Lower lobe of right lung (tissue), 2 donors: ENCODE data around the gene ARHGAP31. TPM values are rescaled to one million over a fixed set of nuclear protein-coding genes. Genes with fewer than 3 reads are reported as not detected.

ENCODE experiments used
- ATAC-seq, 2 donors: fragments of 200-7000 bp; cut with Tn5 transposase; one replicate each; pipeline ENCODE4 v1.9.1; 2020 to 2022; ENCODE audit warnings: mild to moderate bottlenecking in 2 of 2, moderate library complexity in 2 of 2
- DNase-seq: peaks from one replicate; pipeline ENCODE4 v3.0.0-alpha.2; 2020
- H3K27ac ChIP-seq: fragments of 200-600 bp; one replicate; pipeline ENCODE4 v1.8.0; 2022
- H3K27me3 ChIP-seq: fragments of 200-600 bp; one replicate; pipeline ENCODE4 v1.8.0; 2022; ENCODE audit warnings: low read depth
- H3K36me3 ChIP-seq: fragments of 200-600 bp; one replicate; pipeline ENCODE4 v1.8.0; 2022; ENCODE audit warnings: mild to moderate bottlenecking
- H3K4me1 ChIP-seq: fragments of 200-600 bp; one replicate; pipeline ENCODE4 v1.8.0; 2022
- H3K4me3 ChIP-seq: fragments of 200-600 bp; one replicate; pipeline ENCODE4 v1.8.0; 2022; ENCODE audit warnings: mild to moderate bottlenecking
- H3K9me3 ChIP-seq: fragments of 200-600 bp; one replicate; pipeline ENCODE4 v1.8.0; 2022
- CTCF ChIP-seq: fragments of 200-600 bp; IDR thresholded peaks from one replicate; pipeline ENCODE4 v1.8.0; 2022; ENCODE audit warnings: antibody characterized with exemption, mild to moderate bottlenecking
- intact Hi-C: fragments of 100-400 bp; cut with DNase I; formaldehyde crosslinking; loops from one replicate; pipeline ENCODE4 v1.11.0; 2022
- total RNA-seq: library from RNA; stranded (reverse); fragmentation: NEBNext Ultra II Directional; extraction: Animal tissue kit (Norgen Biotek cat#: 25700); gene quantifications from one replicate; pipeline ENCODE4 v1.2.1, GENCODE V29; 2021
- donor health status: DM: no; HTN: yes; CAD: no; lungs with severe emphysema.

The ARHGAP31 gene
- total RNA-seq, 1 donor from 2014 or later: 100 TPM

GRCh38 chr3:119323723-119324085 is 29.5 kb downstream of the ARHGAP31 start:
- Histone ChIP-seq H3K4me3 (peak overlapping the region; percentile 68), H3K27ac (peak overlapping the region; percentile 93), H3K4me1 (peaks cover 65% of the 10 kb centered on the region), H3K36me3 (no peaks in the 10 kb centered on the region), H3K9me3 (no peaks in the 10 kb centered on the region), H3K27me3 (no peaks in the 10 kb centered on the region)
- TF ChIP-seq CTCF: no peak
- no peak for DNase-seq
- intact Hi-C loops: no loop called here
- no peak for ATAC-seq

DNA sequence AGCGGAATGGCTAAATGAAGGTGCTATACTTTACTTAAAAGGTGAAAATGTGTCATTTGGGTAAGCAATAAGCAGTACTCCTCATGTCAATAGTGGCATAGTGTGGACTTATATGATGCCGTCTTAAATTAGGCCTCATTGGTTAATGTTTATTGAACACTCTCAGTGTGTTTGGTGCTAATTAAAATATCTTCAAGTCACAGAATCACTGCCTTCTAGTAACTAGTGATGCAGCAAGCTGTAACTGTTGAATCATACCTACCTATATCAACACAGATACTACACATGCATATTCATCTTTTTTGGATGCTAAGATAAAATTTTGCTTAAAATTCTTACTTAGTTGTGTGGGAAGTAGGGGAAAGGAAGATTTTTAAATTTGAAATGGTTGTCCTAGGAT is 30.7 kb downstream of the ARHGAP31 start:
- Histone ChIP-seq H3K4me1 (peaks cover 60% of the 10 kb centered on the region), H3K9me3 (no peaks in the 10 kb centered on the region), H3K4me3 (no peak overlapping the region), H3K27me3 (no peaks in the 10 kb centered on the region), H3K36me3 (peaks cover 5% of the 10 kb centered on the region), H3K27ac (no peak overlapping the region)
- intact Hi-C loops: no loop called here
- ATAC-seq (no peak), DNase-seq (no peak)
- no peak for TF ChIP-seq CTCF

DNA sequence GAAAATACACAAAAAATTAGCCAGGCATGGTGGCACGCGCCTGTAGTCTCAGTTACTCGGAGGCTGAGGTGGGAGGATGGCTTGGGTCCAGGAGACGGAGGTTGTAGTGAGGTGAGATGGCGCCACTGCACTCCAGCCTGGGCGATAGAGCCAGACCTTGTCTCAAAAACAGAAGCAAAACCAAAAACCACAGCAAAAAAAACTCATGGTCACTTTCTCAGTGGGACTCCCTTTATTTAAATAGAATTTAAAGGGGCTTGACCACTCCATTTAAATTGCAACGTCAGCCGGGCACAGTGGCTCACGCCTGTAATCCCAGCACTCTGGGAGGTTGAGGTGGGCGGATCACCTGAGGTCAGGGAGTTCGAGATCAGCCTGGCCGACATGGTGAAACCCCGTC is 32.8 kb downstream of the ARHGAP31 start:
- TF ChIP-seq CTCF: no peak
- H3K36me3 ChIP-seq: peaks cover 5% of the 10 kb centered on the region
- intact Hi-C loops: no loop called here
- ATAC-seq (no peak), DNase-seq (no peak)
- no peak overlapping the region for H3K4me3 ChIP-seq
- H3K27ac ChIP-seq: no peak overlapping the region
- no peaks in the 10 kb centered on the region for H3K9me3 ChIP-seq
- no peaks in the 10 kb centered on the region for H3K27me3 ChIP-seq
- H3K4me1 ChIP-seq: peaks cover 59% of the 10 kb centered on the region

- ATAC-seq: peak; percentile 36 to 43
- peaks cover 5% of the 10 kb centered on the region for H3K36me3 ChIP-seq
- H3K27me3 ChIP-seq: no peaks in the 10 kb centered on the region
- intact Hi-C loops: no loop called here
- no peak overlapping the region for H3K4me3 ChIP-seq
- DNase-seq: no peak
- no peak for TF ChIP-seq CTCF
- peaks cover 60% of the 10 kb centered on the region for H3K4me1 ChIP-seq
- no peaks in the 10 kb centered on the region for H3K9me3 ChIP-seq
- H3K27ac ChIP-seq: peak overlapping the region; percentile 39
Measured at GRCh38 chr3:119329551-119329950, 35.4 kb downstream of the ARHGAP31 start.

GRCh38 chr3:119330181-119330580 is 36.0 kb downstream of the ARHGAP31 start:
- no peak for TF ChIP-seq CTCF
- intact Hi-C loops: no loop called here
- DNase-seq (no peak), ATAC-seq (no peak)
- H3K9me3 ChIP-seq: no peaks in the 10 kb centered on the region
- peaks cover 5% of the 10 kb centered on the region for H3K36me3 ChIP-seq
- H3K4me3 ChIP-seq: no peak overlapping the region
- peak overlapping the region; percentile 39 for H3K27ac ChIP-seq
- no peaks in the 10 kb centered on the region for H3K27me3 ChIP-seq
- peaks cover 60% of the 10 kb centered on the region for H3K4me1 ChIP-seq

DNA sequence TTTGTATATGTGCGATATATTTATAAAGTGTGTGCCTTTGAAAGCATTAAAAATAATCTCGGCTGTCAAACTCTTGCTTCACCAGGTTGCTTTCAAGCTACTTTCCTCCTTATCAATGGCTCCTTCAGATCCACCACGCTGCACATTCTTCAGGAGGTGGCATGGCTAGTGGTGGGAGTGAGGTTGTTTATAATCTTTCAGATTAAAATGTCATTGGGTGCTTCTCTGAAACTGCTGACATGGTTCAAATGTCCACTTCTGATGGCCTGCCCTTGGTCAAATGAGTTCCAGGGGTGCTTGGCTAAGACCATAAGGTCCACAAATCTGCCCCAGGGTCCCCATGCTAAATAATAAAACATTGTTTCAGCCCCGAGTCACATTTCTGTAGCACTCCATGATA is 36.7 kb downstream of the ARHGAP31 start:
- H3K4me3 ChIP-seq: no peak overlapping the region
- DNase-seq (no peak), ATAC-seq (no peak)
- TF ChIP-seq CTCF: no peak
- peaks cover 60% of the 10 kb centered on the region for H3K4me1 ChIP-seq
- H3K27me3 ChIP-seq: no peaks in the 10 kb centered on the region
- no peaks in the 10 kb centered on the region for H3K9me3 ChIP-seq
- intact Hi-C loops: no loop called here
- no peak overlapping the region for H3K27ac ChIP-seq
- H3K36me3 ChIP-seq: peaks cover 5% of the 10 kb centered on the region
